HK-2 (cell line): ENCODE results near the gene ATG2A.

Experiments used
- DNase-seq: peaks from one replicate; pipeline ENCODE4 v3.0.0-alpha.2; 2018; ENCODE audit not compliant: unreplicated experiment

ATG2A gene

DNA sequence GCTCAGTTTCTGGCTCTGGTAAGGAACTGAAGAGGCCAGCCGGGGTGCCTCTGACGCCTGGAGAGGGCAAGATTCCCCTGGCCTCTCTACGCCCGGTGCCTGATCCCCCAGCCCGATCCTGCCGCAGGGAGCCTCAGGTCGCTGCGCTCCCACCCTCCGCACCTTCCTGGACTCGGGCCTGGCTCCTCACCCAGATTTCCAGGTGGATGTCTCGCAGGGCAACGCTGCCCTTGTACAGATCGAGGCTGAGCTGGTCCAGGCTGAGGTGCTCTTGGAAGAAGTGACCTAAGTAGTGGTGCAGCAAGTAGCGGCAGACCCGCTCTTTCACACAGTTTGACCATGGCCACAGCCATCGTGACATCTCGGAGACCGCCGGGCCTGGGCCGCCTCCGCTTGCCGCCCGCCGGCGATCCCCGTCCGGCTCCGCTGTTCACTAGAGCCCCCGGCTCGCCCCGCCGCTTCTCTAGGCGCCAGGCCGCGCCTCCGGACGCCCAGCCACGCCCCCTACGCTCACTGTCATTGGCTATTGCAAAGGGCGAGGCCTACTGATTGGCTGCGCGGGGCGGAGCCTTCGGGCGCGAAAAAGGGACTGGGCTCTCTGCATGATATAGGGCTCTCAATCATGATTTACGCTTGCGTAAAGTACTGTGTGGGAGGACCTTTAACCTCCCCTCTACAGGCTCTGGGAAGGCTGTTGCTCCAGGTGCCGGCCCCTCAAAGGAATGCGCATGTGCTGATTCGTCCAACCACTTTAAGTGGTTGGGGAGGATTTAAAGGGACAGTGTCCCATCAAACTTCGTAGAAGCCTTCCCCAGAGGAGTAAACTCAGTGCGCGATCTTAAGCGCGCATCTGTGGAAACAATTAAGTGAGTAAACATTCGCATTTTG, at the start of gene ATG2A:
Gene ATG2A, minus strand, starts transcription at position 435 of the 888 bp plus-strand sequence. Its CDS starts 74 bp downstream, at position 361.
- peak; percentile 93 for DNase-seq

- DNase-seq: no peak
Observed at GRCh38 chr11:64963072-64963631, 46.1 kb upstream of the ATG2A start.

- DNase-seq: no peak
Observed at GRCh38 chr11:64960719-64961118, 43.7 kb upstream of the ATG2A start.

DNA sequence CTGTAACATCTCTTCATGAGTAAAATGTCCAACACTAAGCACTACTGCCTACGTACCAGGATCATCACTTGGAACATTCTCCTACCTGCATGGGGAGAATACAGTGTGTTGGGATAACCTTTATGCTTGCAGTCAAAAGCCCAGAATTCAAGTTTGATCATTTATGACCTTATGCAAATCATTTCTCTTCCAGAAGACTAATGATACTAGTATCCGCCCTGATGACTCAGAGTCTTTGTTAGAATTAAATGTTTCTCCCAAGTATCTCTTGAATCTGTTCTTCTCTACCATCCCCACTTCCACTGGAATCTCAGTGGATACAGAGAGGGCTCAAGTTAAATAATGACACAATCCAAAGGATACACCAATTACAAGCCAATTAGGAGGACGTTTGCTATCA, 42.5 kb upstream of the ATG2A start:
- DNase-seq: no peak

GRCh38 chr11:64954201-64954600, 37.2 kb upstream of the ATG2A start:
- no peak for DNase-seq

DNA sequence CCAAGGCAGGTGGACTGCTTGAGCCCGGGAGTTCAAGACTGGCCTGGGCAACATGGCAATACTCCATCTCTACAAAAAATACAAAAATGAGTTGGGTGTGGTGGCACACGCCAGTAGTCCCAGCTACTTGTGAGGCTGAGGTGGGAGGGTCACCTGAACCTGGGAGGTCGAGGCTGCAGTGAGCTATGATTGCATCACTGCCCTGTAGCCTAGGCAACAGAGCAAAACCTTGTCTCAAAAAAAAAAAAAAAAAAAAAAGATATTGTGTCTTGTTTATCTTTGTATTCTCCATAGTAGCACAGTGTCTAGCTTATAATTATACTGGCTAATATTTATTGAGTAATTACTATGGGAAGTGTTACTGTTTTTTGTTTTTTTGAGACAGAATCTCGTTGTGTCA, 34.5 kb upstream of the ATG2A start:
- no peak for DNase-seq

GRCh38 chr11:64947208-64947814, 30.3 kb upstream of the ATG2A start:
- DNase-seq: no peak

GRCh38 chr11:64936539-64936938, 19.5 kb upstream of the ATG2A start:
- no peak for DNase-seq

DNA sequence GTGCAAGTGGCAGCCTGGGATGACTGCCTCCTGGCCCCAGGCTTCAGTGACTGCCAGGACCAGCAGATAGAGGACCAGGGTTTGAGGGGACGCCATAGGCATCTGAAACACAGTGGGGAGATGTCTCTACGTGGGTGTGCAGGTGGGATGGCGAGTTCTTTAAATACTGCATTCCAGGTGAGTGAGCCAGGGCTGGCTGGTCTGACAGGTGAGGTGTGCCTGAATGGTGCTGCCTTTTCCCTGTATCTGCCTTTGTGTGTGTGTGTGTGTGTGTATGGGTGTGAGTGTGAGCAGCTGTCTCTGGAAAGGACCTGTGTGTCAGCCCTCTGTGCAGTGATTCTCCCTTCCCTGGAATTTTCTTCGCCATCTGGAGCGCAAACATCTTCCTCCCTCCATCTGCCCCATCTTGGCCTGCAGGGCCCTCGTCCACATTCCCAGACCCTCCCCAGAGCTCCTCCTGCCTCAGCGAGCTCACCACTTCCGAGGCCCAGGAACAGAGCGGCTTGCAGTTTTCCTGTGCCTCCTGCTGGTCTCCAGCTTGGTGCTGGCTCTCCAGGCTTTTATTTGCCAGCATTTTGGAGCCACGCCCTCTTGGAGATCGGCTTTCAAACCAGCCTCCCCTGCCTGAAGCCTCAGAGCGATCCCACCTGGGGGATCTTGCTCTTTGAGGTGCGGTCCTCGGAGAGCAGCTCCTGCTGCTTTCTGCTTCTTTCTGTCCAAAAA, 18.5 kb upstream of the ATG2A start, which contains the start of gene GPHA2:
Gene GPHA2, minus strand, starts transcription at position 535 of the 723 bp plus-strand sequence. Its CDS starts 433 bp downstream, at position 102.
- DNase-seq: no peak

DNA sequence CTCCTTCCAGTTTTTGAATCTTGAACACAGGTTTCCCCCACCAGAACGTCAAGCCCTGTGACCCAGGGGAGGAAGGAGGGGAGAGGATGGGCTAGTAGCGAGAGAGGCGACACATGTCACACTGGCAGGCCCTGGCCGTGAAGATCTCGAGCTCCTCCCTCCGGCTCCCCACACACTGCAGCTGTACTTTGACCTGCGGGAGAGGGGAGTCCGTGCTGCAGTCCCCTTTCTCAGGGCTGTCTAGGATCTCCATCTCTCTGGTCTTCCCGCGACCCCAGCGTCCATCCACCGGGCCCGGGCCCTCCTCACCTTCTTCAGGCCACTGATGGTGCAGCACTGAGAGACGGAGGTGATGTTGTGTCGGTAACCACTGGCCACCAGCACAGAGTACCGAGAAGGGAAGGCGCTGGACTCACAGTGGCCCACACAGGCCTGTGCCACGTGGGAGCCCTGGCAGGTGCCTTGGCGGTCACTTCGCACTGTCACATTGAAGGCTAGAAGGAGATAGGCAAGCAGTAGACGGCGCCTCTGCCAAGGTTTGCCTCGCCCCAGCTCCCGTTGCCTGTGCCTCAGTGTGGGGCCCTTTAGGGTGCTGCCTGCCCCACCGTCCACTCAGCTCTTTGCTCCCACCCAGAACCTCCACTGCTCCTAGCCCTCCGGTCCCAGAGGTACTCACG, 17.8 kb upstream of the ATG2A start:
- DNase-seq: no peak

GRCh38 chr11:64933935-64934681, 17.1 kb upstream of the ATG2A start:
- no peak for DNase-seq

DNA sequence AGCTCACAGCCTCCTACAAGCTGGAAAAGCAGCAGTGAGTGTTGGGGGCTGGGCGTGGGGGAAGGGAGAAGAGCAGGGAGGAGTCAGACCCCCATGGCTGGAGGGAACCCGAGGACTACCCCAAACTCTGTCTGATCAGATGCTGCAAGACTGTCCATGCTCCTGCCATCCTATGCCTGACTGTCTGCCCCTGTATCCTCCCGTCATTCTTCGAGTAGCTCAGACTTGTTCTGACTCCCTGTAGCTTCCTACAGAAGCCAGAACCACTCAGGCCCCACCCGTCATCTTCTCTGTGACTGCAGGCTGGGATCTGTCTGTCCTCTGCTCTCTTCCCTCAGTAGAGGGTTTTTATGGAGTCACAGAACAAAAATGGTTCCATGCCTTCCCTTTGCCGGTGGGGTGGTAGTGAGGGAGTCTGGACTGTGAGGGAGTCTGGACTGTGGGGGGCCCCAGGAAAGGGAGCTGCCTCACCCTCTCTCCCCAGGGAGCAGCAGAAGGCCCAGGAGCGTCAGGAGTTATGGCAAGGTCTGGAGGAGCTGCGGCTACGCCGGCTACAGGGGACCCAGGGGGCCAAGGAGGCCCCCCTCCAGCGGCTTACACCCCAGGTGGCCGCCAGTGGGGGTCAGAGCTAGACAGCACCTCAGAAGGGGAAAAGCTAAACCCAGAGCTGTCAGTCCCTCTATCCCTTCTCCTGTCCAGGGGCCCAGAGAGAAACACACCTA, 16.4 kb upstream of the ATG2A start:
- no peak for DNase-seq

DNA sequence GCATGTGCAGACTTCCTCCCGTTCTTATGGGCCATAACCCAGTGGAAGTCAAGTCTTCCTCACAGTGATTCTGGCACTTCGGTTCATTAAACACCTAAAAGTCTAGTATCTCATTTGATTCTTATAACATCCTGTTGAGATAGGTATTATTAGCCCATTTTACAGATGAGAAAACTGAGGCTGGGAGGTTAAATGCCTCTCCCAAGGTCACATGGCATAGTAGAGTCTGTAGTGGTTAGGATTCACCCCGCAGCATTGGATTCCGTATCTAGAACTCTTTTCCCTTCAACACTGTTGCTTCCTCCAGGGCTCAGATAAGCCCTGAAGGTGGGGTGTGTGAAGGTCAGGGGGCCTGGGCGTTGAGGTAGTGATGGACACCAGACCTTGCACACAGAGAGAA, 15.3 kb upstream of the ATG2A start:
- DNase-seq: no peak

GRCh38 chr11:64931290-64931689, 14.3 kb upstream of the ATG2A start:
- DNase-seq: no peak

GRCh38 chr11:64930340-64930739, 13.3 kb upstream of the ATG2A start:
- DNase-seq: no peak

- no peak for DNase-seq
Observed at GRCh38 chr11:64929625-64930024, 12.6 kb upstream of the ATG2A start.

- no peak for DNase-seq
Observed at GRCh38 chr11:64928957-64929356, 11.9 kb upstream of the ATG2A start.

DNA sequence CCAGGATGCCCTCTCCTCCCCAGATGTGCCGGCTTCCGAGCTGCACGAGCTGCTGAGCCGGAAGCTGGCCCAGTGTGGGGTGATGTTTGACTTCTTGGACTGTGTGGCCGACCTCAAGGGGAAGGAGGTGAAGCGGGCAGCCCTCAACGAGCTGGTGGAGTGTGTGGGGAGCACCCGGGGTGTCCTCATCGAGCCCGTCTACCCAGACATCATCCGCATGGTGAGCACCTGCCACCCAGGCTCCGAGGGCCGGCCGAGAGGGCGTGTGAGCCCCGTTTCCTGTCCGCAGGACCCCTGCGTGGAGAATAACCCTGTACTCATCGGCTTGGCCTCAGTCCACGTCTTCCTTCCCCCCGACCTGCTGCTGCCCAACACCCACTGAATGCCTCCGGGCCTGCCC, 9.7 kb upstream of the ATG2A start:
- DNase-seq: no peak

- no peak for DNase-seq
Observed at GRCh38 chr11:64925536-64926436, 8.8 kb upstream of the ATG2A start.
